ENCODE measurements around the gene PLXNB2. TPM values are rescaled to one million over a fixed set of nuclear protein-coding genes. Genes with fewer than 3 reads are reported as not detected.

Gene PLXNB2
- polyA plus RNA-seq, 1 of the 3 experiments (the other 2 are of a cell fraction) = 108 TPM

DNA sequence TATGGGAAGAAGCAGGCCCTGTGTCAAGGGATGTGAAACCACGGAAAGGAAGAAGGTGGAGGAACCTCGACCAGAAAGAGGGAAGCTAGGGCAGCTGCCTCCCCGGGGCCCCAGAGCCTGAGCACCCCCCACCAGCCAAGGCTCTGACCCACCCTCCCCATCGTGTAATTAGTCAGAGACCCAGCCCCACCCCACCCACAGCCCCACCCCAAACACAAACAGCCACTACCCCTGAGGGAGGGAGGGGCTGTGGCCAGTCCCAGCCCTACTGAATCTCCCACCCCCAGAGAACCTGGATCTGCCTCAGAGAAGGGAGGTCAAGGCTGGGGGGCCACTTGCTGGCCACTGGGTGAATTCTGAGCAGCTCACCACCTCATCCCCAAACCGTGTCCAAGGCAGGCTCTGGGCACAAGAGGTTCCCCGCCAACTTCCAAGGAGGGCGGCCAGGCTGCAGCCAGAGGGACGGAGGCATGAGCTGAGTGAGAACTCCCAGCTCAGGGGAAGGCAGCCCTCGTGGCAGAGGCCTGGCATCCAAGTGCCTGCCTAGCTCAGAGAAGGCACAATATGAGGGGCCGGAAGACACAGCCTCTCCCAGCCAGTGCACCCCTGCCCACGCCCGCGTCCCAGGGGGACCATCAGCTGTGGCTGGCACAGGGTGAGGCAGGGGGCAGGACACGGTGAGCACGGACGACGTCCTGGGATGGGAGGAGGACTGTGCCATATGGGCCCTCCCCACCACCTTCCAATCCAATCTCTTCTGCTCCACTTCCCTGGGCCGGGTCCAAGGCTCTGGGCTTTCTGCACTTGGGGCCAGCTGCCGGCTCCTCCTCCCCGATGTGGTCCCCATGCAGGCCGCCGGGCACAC, 2.7 kb downstream of the PLXNB2 start:
- peak overlapping the region; percentile 95 to 98 for H3K4me3 ChIP-seq (ENCODE audit: low read depth in 2 of 2, low read length in 1 of 2)
- peaks cover 42% of the 10 kb centered on the region for H4K20me1 ChIP-seq (ENCODE audit: insufficient read depth)
- no peaks in the 10 kb centered on the region for H3K9me2 ChIP-seq
- no peaks in the 10 kb centered on the region for H3K9me3 ChIP-seq
- peaks cover 3 to 11% of the 10 kb centered on the region in 2 experiments for H3K36me3 ChIP-seq (replicated peaks in 1 of 2; ENCODE audit: control insufficient read depth in 1 of 2, insufficient read depth in 2 of 2, low read length in 1 of 2)
- H3F3A ChIP-seq (replicated peaks; ENCODE audit: insufficient read depth) = peaks cover 21% of the 10 kb centered on the region
- WGBS (ENCODE audit: low lambda C conversion rate) = 64% methylated on average over 11 of the region's 22 CpGs
- H2AFZ ChIP-seq (ENCODE audit: low read depth) = no peak overlapping the region
- H3K4me2 ChIP-seq = peak overlapping the region; percentile 100
- peak overlapping the region; percentile 95 to 97 for H3K27ac ChIP-seq (ENCODE audit: low read depth in 2 of 2, low read length in 1 of 2)
- ChIA-PET POLR2A (no interaction called here), CTCF (interaction anchor here (0.7 to 4.1 kb wide), 9 partner anchors 10 to 53 kb away, joined by 3 to 28 read pairs (median 4); partner anchors contain the start of genes DENND6B and HDAC10)
- no peaks in the 10 kb centered on the region for H3K27me3 ChIP-seq (ENCODE audit: insufficient read depth)
- peaks cover 46 to 67% of the 10 kb centered on the region in 2 experiments; a peak in 3 of 4 replicates for H3K4me1 ChIP-seq (ENCODE audit: control insufficient read depth in 1 of 2, insufficient read depth in 2 of 2, low read depth in 1 of 2, low read length in 1 of 2)
- TF ChIP-seq, protein P1, sequence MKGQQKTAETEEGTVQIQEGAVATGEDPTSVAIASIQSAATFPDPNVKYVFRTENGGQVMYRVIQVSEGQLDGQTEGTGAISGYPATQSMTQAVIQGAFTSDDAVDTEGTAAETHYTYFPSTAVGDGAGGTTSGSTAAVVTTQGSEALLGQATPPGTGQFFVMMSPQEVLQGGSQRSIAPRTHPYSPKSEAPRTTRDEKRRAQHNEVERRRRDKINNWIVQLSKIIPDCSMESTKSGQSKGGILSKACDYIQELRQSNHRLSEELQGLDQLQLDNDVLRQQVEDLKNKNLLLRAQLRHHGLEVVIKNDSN (IDR thresholded peaks at IDR 0.05; ENCODE audit: borderline replicate concordance, low read depth) = no peak
- TF ChIP-seq NFIC (IDR thresholded peaks at IDR 0.05; ENCODE audit: borderline replicate concordance) (no peak), GATA2 (CRISPR knock-in tag; IDR thresholded peaks at IDR 0.05) (no peak), FOXJ3 (CRISPR knock-in tag; IDR thresholded peaks at IDR 0.05) (no peak), RXRA (IDR thresholded peaks at IDR 0.05; ENCODE audit: borderline replicate concordance, low read depth) (no peak), EZH2phosphoT487 (IDR thresholded peaks at IDR 0.05; ENCODE audit: borderline replicate concordance, low read depth) (no peak), RFX5 (IDR thresholded peaks at IDR 0.05; ENCODE audit: low read length) (no peak), YY1 (IDR thresholded peaks at IDR 0.05; ENCODE audit: low read depth) (no peak), EP300 (IDR thresholded peaks at IDR 0.05; ENCODE audit: borderline replicate concordance in 1 of 2, low read depth in 1 of 2, low read length in 1 of 2) (no peak), TCF12 (IDR thresholded peaks at IDR 0.05) (no peak), ELF1 (IDR thresholded peaks at IDR 0.05) (no peak), FOSL2 (IDR thresholded peaks at IDR 0.05; ENCODE audit: borderline replicate concordance, low read depth) (no peak), JUND (IDR thresholded peaks at IDR 0.05) (no peak)
- TF ChIP-seq, protein P2, sequence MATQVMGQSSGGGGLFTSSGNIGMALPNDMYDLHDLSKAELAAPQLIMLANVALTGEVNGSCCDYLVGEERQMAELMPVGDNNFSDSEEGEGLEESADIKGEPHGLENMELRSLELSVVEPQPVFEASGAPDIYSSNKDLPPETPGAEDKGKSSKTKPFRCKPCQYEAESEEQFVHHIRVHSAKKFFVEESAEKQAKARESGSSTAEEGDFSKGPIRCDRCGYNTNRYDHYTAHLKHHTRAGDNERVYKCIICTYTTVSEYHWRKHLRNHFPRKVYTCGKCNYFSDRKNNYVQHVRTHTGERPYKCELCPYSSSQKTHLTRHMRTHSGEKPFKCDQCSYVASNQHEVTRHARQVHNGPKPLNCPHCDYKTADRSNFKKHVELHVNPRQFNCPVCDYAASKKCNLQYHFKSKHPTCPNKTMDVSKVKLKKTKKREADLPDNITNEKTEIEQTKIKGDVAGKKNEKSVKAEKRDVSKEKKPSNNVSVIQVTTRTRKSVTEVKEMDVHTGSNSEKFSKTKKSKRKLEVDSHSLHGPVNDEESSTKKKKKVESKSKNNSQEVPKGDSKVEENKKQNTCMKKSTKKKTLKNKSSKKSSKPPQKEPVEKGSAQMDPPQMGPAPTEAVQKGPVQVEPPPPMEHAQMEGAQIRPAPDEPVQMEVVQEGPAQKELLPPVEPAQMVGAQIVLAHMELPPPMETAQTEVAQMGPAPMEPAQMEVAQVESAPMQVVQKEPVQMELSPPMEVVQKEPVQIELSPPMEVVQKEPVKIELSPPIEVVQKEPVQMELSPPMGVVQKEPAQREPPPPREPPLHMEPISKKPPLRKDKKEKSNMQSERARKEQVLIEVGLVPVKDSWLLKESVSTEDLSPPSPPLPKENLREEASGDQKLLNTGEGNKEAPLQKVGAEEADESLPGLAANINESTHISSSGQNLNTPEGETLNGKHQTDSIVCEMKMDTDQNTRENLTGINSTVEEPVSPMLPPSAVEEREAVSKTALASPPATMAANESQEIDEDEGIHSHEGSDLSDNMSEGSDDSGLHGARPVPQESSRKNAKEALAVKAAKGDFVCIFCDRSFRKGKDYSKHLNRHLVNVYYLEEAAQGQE (IDR thresholded peaks at IDR 0.05; ENCODE audit: low read depth, low read length) = no peak
- TF ChIP-seq, protein P3, sequence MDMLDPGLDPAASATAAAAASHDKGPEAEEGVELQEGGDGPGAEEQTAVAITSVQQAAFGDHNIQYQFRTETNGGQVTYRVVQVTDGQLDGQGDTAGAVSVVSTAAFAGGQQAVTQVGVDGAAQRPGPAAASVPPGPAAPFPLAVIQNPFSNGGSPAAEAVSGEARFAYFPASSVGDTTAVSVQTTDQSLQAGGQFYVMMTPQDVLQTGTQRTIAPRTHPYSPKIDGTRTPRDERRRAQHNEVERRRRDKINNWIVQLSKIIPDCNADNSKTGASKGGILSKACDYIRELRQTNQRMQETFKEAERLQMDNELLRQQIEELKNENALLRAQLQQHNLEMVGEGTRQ (IDR thresholded peaks at IDR 0.05; ENCODE audit: borderline replicate concordance, low read depth, low read length) = no peak
- TF ChIP-seq, protein P4, sequence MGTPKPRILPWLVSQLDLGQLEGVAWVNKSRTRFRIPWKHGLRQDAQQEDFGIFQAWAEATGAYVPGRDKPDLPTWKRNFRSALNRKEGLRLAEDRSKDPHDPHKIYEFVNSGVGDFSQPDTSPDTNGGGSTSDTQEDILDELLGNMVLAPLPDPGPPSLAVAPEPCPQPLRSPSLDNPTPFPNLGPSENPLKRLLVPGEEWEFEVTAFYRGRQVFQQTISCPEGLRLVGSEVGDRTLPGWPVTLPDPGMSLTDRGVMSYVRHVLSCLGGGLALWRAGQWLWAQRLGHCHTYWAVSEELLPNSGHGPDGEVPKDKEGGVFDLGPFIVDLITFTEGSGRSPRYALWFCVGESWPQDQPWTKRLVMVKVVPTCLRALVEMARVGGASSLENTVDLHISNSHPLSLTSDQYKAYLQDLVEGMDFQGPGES (IDR thresholded peaks at IDR 0.05; ENCODE audit: low read depth, low read length) = no peak
- peaks cover 71% of the 10 kb centered on the region for H3K79me2 ChIP-seq (ENCODE audit: insufficient read depth)
- peak overlapping the region; percentile 99 for H3K9ac ChIP-seq
- DNase-seq = no peak

All from SK-N-SH (cell line).